Heart left ventricle (tissue), 16 donors: ENCODE measurements around the gene MFSD1. TPM values are rescaled to one million over a fixed set of nuclear protein-coding genes. Genes with fewer than 3 reads are reported as not detected.

Experiments used
- ATAC-seq, 4 donors: fragments of 200-7000 bp; cut with Tn5 transposase; one replicate each; pipeline ENCODE4 v1.9.1; 2020 to 2022; ENCODE audit warnings: moderate library complexity in 4 of 4, mild to moderate bottlenecking in 3 of 4, moderate number of reproducible peaks in 1 of 4
- DNase-seq, 5 donors: peaks; one replicate each; pipeline ENCODE4 v3.0.0-alpha.2; 2020
- H3K27ac ChIP-seq, 12 donors: fragments of 200-600 bp; sonication (generic) in 4 of 12; one replicate each; pipeline versions ENCODE4 v1.5.0 to v1.8.0; 2016 to 2022; ENCODE audit warnings: mild to moderate bottlenecking in 2 of 12
- H3K27me3 ChIP-seq, 9 donors: fragments of 200-600 bp; sonication (generic) in 2 of 9; one replicate each; pipeline versions ENCODE4 v1.5.1 to v1.8.0; 2016 to 2022; ENCODE audit warnings: mild to moderate bottlenecking in 3 of 9
- H3K36me3 ChIP-seq, 9 donors: fragments of 200-600 bp; sonication (generic) in 2 of 9; one replicate each; pipeline versions ENCODE4 v1.5.0 to v1.8.0; 2018 to 2022; ENCODE audit warnings: mild to moderate bottlenecking in 2 of 9
- H3K4me1 ChIP-seq, 12 donors: fragments of 200-600 bp; sonication (generic) in 4 of 12; one replicate each; pipeline versions ENCODE4 v1.5.0 to v1.8.0; 2016 to 2022; ENCODE audit warnings: mild to moderate bottlenecking in 3 of 12
- H3K4me3 ChIP-seq, 12 donors: fragments of 200-600 bp; sonication (generic) in 4 of 12; one replicate each; pipeline versions ENCODE4 v1.5.0 to v1.8.0; 2017 to 2022; ENCODE audit warnings: mild to moderate bottlenecking in 9 of 12, moderate library complexity in 4 of 12
- H3K9me3 ChIP-seq, 12 donors: fragments of 200-600 bp; sonication (generic) in 4 of 12; one replicate each; pipeline versions ENCODE4 v1.5.0 to v1.8.0; 2016 to 2022; ENCODE audit warnings: mild to moderate bottlenecking in 1 of 12
- POLR2A ChIP-seq, 2 donors: fragments of 450-650 bp; IDR thresholded peaks; one replicate each; pipeline ENCODE4 v1.6.1; 2017; ENCODE audit warnings: antibody characterized with exemption in 2 of 2, mild to moderate bottlenecking in 2 of 2, moderate library complexity in 2 of 2
- WGBS, 4 donors: extraction: QIAGEN DNeasy Blood & Tissue Kit in 2 of 4; methylation state at CpG; one replicate each; pipeline versions ENCODE4 v1.1.5 to v1.1.7; 2013 to 2018; 5-methylcytosine and 5-hydroxymethylcytosine counted together
- intact Hi-C, 10 donors: fragments of 100-400 bp; cut with DNase I; formaldehyde crosslinking; loops; one replicate each; pipeline versions ENCODE4 v1.11.1 to v1.14.2; 2022
- polyA plus RNA-seq, 2 donors: library from polyadenylated mRNA; stranded (reverse); fragments of 200-250 nt; gene quantifications; one replicate each; pipeline ENCODE4 v1.2.3, GENCODE V29; 2013
- total RNA-seq, 9 donors: library from RNA; depleted of rRNA in 2 of 9; stranded (reverse); fragments of >200 nt in 2 of 9; fragmentation: NEBNext Ultra II Directional in 3 of 9; extraction: Animal tissue kit (Norgen Biotek cat#: 25700) in 3 of 9; gene quantifications; one replicate each; pipeline versions ENCODE4 v1.1.0 to v1.2.4, GENCODE V29; 2016 to 2023
- TF ChIP-seq, protein P1 (sequence below), 12 donors: fragments of 200-600 bp; sonication (generic) in 4 of 12; IDR thresholded peaks; one replicate each; pipeline versions ENCODE4 v1.5.0 to v1.8.0; 2018 to 2022; ENCODE audit warnings: antibody characterized with exemption in 12 of 12, mild to moderate bottlenecking in 5 of 12
- donor health status: ischemic (EF 13 %, LVEDD 7.1; RV severe dilation, severe dysfunction).
- donor health status: healthy with polysubstance abuse.
- donor health status: DM: no; HTN: yes; CAD: no.
- donor health status: DM: no; HTN: no; CAD: no.
- donor health status: ischemic (EF 25% LVEDD 6.9; RV normal size, moderate dysfunction).
- donor health status: ischemic (EF 25% LVEDD 5.7; RV mildly dilated, moderate dysfunction).
- donor health status: healthy.
- donor health status: DM: yes; HTN: yes; CAD: no.
- donor health status: ischemic (EF 35%, LVEDD 5.7; RV mildly dilated, moderate dysfunction).
- donor health status: nonischemic (EF 11% LVEDD 7.7; RV severe dilation, severe dysfunction).
- donor health status: DM: yes; HTN: yes; CAD: no.
- donor health status: PGD.
- donor health status: ischemic (EF 29% LVEDD 5.4; RV normal size, mild dysfunction).
- donor health status: nonischemic (EF 23%, LVEDD 6.1; RV moderate dilation, normal function).

The MFSD1 gene
- total and polyA plus RNA-seq, 11 donors = 9.6 to 71.4 (median 35.7) TPM

DNA sequence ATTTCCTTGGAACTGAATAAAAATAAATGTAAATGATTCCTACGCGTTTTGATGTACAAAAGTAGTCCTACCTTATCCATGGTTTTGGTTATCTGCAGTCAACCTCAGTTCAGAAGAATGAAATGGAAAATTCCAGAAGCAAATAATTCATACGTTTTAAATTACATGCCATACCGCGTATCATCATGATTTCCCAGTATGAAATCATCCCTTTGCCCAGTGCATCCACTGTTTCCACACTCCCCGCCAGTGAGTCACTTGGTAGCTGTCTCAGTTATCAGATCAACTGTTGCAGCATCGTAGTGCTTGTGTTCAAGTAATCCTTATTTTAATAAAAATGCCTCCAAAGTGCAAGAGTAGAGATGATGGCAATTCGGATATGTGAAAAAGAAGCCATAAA lies 9.1 kb upstream of the MFSD1 start:
- peaks cover 0 to 10% (median 0%) of the 10 kb centered on the region in 12 donors for H3K4me1 ChIP-seq
- intact Hi-C loops = loop anchor here in 6 of 10 donors (5.0 to 10.0 kb wide), 7 partner anchors 60 to 1178 kb away; partner anchors contain the start of genes LXN (in 1 of the 6) and RARRES1 (in 1 of the 6)
- H3K9me3 ChIP-seq = peaks cover 0 to 8% (median 0%) of the 10 kb centered on the region in 12 donors
- TF ChIP-seq, protein P1, sequence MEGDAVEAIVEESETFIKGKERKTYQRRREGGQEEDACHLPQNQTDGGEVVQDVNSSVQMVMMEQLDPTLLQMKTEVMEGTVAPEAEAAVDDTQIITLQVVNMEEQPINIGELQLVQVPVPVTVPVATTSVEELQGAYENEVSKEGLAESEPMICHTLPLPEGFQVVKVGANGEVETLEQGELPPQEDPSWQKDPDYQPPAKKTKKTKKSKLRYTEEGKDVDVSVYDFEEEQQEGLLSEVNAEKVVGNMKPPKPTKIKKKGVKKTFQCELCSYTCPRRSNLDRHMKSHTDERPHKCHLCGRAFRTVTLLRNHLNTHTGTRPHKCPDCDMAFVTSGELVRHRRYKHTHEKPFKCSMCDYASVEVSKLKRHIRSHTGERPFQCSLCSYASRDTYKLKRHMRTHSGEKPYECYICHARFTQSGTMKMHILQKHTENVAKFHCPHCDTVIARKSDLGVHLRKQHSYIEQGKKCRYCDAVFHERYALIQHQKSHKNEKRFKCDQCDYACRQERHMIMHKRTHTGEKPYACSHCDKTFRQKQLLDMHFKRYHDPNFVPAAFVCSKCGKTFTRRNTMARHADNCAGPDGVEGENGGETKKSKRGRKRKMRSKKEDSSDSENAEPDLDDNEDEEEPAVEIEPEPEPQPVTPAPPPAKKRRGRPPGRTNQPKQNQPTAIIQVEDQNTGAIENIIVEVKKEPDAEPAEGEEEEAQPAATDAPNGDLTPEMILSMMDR (IDR thresholded peaks at IDR 0.05) = no peak
- no peak for TF ChIP-seq POLR2A (IDR thresholded peaks at IDR 0.05)
- H3K4me3 ChIP-seq = no peak overlapping the region
- WGBS, 4 donors = 60 to 76% (median 65%) methylated on average over 8 of the region's 8 CpGs
- no peaks in the 10 kb centered on the region for H3K36me3 ChIP-seq
- ATAC-seq (no peak), DNase-seq (no peak)
- no peaks in the 10 kb centered on the region for H3K27me3 ChIP-seq
- H3K27ac ChIP-seq = no peak overlapping the region

DNA sequence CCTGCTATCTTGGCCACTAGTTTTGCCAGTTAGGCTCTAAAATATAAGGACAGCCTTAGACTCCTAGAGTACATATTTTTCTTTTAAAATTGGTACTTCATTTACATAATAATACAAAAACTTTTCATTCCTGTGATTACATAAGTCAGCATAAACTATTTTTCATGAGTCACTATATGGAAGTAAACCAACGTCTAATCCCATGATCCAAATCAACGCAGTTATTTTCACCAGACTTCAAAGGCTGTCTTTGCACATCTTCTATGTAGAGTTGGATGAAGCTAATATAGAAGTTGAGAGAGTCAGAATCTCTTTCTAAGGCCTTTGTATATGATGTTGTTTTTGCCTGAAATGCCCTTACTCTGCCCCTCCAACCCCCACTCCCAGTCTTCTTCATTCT lies 7.6 kb upstream of the MFSD1 start:
- peaks cover 0 to 10% (median 0%) of the 10 kb centered on the region in 12 donors for H3K4me1 ChIP-seq
- no peaks in the 10 kb centered on the region for H3K27me3 ChIP-seq
- DNase-seq (no peak), ATAC-seq (no peak)
- H3K4me3 ChIP-seq = no peak overlapping the region
- intact Hi-C loops = loop anchor here in 6 of 10 donors (5.0 to 10.0 kb wide), 7 partner anchors 62 to 1179 kb away; partner anchors contain the start of genes LXN (in 1 of the 6) and RARRES1 (in 1 of the 6)
- no peaks in the 10 kb centered on the region for H3K36me3 ChIP-seq
- H3K9me3 ChIP-seq = peaks cover 0 to 8% (median 0%) of the 10 kb centered on the region in 12 donors
- no peak overlapping the region for H3K27ac ChIP-seq
- no peak for TF ChIP-seq POLR2A (IDR thresholded peaks at IDR 0.05)
- TF ChIP-seq, protein P1 (IDR thresholded peaks at IDR 0.05) = no peak
- 88 to 97% (median 92%) methylated on average over 2 of the region's 2 CpGs for WGBS, 4 donors

DNA sequence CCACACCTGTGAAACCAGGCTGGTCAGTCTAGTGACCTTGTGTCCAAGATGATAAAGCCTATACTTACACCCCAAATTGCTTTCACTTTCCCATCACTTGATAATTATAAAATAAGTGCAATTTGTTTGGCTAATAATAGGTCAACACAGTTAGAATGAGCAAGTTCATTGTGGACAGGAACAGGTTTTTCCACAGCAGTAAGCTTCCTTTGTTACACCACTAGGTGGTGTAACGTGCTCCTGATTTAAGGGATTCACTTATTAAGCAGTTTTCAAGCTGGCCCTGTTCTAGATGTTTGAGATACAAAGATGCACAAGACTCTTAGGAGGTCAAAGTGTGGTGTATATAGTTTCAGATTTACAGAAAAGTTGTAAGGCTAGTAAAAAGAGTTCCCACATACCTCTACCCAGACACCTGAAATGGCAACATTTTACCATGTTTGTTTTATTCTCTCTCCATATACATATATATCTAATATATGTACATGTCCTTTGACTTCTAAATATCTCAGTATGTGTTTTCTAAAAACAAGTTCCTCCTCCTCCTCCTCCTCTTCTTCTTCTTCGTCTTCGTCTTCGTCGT lies 6.8 kb upstream of the MFSD1 start:
- no peaks in the 10 kb centered on the region for H3K36me3 ChIP-seq
- intact Hi-C loops = loop anchor here in 6 of 10 donors (5.0 to 10.0 kb wide), 7 partner anchors 63 to 1180 kb away; partner anchors contain the start of genes LXN (in 1 of the 6) and RARRES1 (in 1 of the 6)
- H3K27ac ChIP-seq = no peak overlapping the region
- no peak for TF ChIP-seq POLR2A (IDR thresholded peaks at IDR 0.05)
- TF ChIP-seq, protein P1 (IDR thresholded peaks at IDR 0.05) = peak in 11 of 12 donors; percentile 16 to 58 (median 42)
- no peak for DNase-seq
- no peak overlapping the region for H3K4me3 ChIP-seq
- ATAC-seq = no peak
- peaks cover 0 to 8% (median 0%) of the 10 kb centered on the region in 12 donors for H3K9me3 ChIP-seq
- WGBS, 4 donors = 74 to 80% (median 77%) methylated on average over 5 of the region's 5 CpGs
- H3K4me1 ChIP-seq = peaks cover 0 to 10% (median 0%) of the 10 kb centered on the region in 12 donors
- no peaks in the 10 kb centered on the region for H3K27me3 ChIP-seq

DNA sequence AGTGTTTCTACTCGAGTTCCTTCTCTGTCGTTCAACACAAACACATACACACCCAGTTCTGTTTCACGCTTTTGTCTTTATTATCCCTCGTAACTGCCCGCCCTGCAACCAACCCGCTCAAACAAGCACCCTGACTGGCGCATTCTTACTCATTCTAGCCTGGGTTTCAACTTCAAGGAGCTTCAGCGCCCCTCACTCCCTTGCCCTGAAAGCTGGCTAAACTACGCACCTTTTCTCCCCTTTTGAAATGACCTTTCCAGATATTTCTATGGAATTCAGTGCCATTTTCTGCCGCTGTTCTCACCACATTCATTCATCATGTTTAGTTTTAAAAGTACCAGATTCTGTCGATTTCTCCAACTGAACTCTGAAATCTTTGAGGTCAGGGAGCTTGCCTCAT lies 653 bp upstream of the MFSD1 start:
- Histone ChIP-seq H3K4me1 (peaks cover 0 to 37% (median 14%) of the 10 kb centered on the region in 12 donors), H3K4me3 (peak overlapping the region; percentile 71 to 95 (median 84)), H3K9me3 (no peaks in the 10 kb centered on the region), H3K27ac (peak overlapping the region; percentile 37 to 95 (median 84)), H3K36me3 (peaks cover 0 to 20% (median 14%) of the 10 kb centered on the region in 9 donors), H3K27me3 (no peaks in the 10 kb centered on the region)
- intact Hi-C loops = loop anchor here in 3 of 10 donors (5.0 kb wide), 3 partner anchors 154 to 234 kb away; partner anchors contain the start of gene MLF1 (in 1 of the 3)
- DNase-seq = no peak
- 19 to 38% (median 30%) methylated on average over 11 of the region's 11 CpGs for WGBS, 4 donors
- no peak for TF ChIP-seq POLR2A (IDR thresholded peaks at IDR 0.05)
- TF ChIP-seq, protein P1 (IDR thresholded peaks at IDR 0.05) = no peak
- peak in 1 of 4 donors; percentile 7 for ATAC-seq
